HEK293 (cell line): ENCODE results near the gene SELENOI.

ENCODE experiments used
- CTCF ChIA-PET: fragments of 350-600 bp; formaldehyde crosslinking; extraction: SDS; loops from one replicate; lab custom pipeline; 2021; ENCODE audit warnings: antibody characterized with exemption; lab: Yijun Ruan, JAX
- POLR2A ChIA-PET: fragments of 300-600 bp; formaldehyde crosslinking; extraction: SDS; loops from one replicate; lab custom pipeline; 2020; ENCODE audit warnings: antibody characterized with exemption, inconsistent platforms; lab: Yijun Ruan, JAX
- H3K27ac ChIP-seq: fragments of 200-500 bp; sonication (Bioruptor generic); 2 replicates; pipeline ENCODE4 v1.5.1; 2014; ENCODE audit warnings: low read depth, low read length, control low read depth, inconsistent platforms; ENCODE audit errors: extremely low read depth
- H3K36me3 ChIP-seq, 2 experiments: fragments of 200-500 bp in 1 of 2; sonication (Bioruptor generic) in 1 of 2; 1 replicate in 1 of 2; 2 replicates in 1 of 2; pipeline ENCODE4 v1.5.1; 2014 to 2017; ENCODE audit warnings: inconsistent platforms in 2 of 2, low read length in 2 of 2; ENCODE audit not compliant: control insufficient read depth in 2 of 2, insufficient read depth in 1 of 2
- H3K4me1 ChIP-seq: fragments of 200-500 bp; sonication (Bioruptor generic); 2 replicates; pipeline ENCODE4 v1.5.1; 2014; ENCODE audit warnings: mild to moderate bottlenecking, low read length, inconsistent platforms; ENCODE audit not compliant: control insufficient read depth, insufficient read depth
- H3K4me3 ChIP-seq: 2 replicates; pipeline ENCODE4 v1.5.1; 2011; ENCODE audit warnings: low read depth, mild to moderate bottlenecking, control low read depth, low read length, moderate library complexity
- H3K9me3 ChIP-seq: fragments of 200-500 bp; sonication (Bioruptor generic); 2 replicates; pipeline ENCODE4 v1.5.1; 2014; ENCODE audit warnings: low read depth, low read length, inconsistent platforms; ENCODE audit not compliant: control insufficient read depth, insufficient read depth
- ATF2 ChIP-seq: fragments of 450-650 bp; formaldehyde crosslinking; IDR thresholded peaks from 2 replicates; pipeline ENCODE4 v1.5.1; 2016; ENCODE audit warnings: missing biosample characterization, missing genetic modification characterization, low read depth
- BCL11B ChIP-seq: fragments of 450-650 bp; formaldehyde crosslinking; IDR thresholded peaks from 2 replicates; pipeline ENCODE4 v1.5.1; 2016; ENCODE audit warnings: low read depth, missing biosample characterization, missing genetic modification characterization
- BCL6B ChIP-seq: fragments of 450-650 bp; formaldehyde crosslinking; IDR thresholded peaks from 2 replicates; pipeline ENCODE4 v1.5.1; 2017; ENCODE audit warnings: missing biosample characterization, missing genetic modification characterization
- ELK4 ChIP-seq: IDR thresholded peaks from 2 replicates; pipeline ENCODE4 v1.6.1; 2011; ENCODE audit warnings: mild to moderate bottlenecking, low read depth, low read length, borderline replicate concordance
- GLI2 ChIP-seq: fragments of 450-650 bp; formaldehyde crosslinking; IDR thresholded peaks from 2 replicates; pipeline ENCODE4; 2017; ENCODE audit warnings: missing biosample characterization, missing genetic modification characterization, low read depth, borderline replicate concordance
- HOXD13 ChIP-seq: sonication (generic); formaldehyde crosslinking; IDR thresholded peaks from 2 replicates; pipeline ENCODE4 v1.8.0; 2022; ENCODE audit warnings: missing genetic modification reagents, borderline replicate concordance
- KLF9 ChIP-seq: fragments of 450-650 bp; formaldehyde crosslinking; IDR thresholded peaks from 2 replicates; pipeline ENCODE4 v1.5.1; 2016; ENCODE audit warnings: missing biosample characterization, missing genetic modification characterization, low read depth
- PATZ1 ChIP-seq: fragments of 450-650 bp; formaldehyde crosslinking; IDR thresholded peaks from 2 replicates; pipeline ENCODE4 v1.5.1; 2016; ENCODE audit warnings: missing biosample characterization, missing genetic modification characterization
- PRDM1 ChIP-seq: fragments of 450-650 bp; formaldehyde crosslinking; IDR thresholded peaks from 2 replicates; pipeline ENCODE4; 2016; ENCODE audit warnings: missing biosample characterization, missing genetic modification characterization
- RBAK ChIP-seq: fragments of 450-650 bp; formaldehyde crosslinking; IDR thresholded peaks from 2 replicates; pipeline ENCODE4 v1.5.1; 2016; ENCODE audit warnings: missing biosample characterization, missing genetic modification characterization
- SP2 ChIP-seq: fragments of 450-650 bp; formaldehyde crosslinking; IDR thresholded peaks from 2 replicates; pipeline ENCODE4 v1.5.1; 2016; ENCODE audit warnings: missing biosample characterization, missing genetic modification characterization
- ZBTB11 ChIP-seq: fragments of 450-650 bp; formaldehyde crosslinking; conservative IDR thresholded peaks from 2 replicates; pipeline ENCODE4 v1.5.1; 2016; ENCODE audit warnings: low read depth, missing biosample characterization, missing genetic modification characterization
- ZBTB6 ChIP-seq: fragments of 450-650 bp; formaldehyde crosslinking; IDR thresholded peaks from 2 replicates; pipeline ENCODE4 v1.5.1; 2017; ENCODE audit warnings: missing biosample characterization, missing genetic modification characterization
- ZNF211 ChIP-seq: fragments of 450-650 bp; formaldehyde crosslinking; IDR thresholded peaks from 2 replicates; pipeline ENCODE4 v1.5.1; 2016; ENCODE audit warnings: low read depth, missing biosample characterization, missing genetic modification characterization
- ZNF335 ChIP-seq: fragments of 450-650 bp; formaldehyde crosslinking; conservative IDR thresholded peaks from 2 replicates; pipeline ENCODE4 v1.5.1; 2016; ENCODE audit warnings: missing biosample characterization, missing genetic modification characterization
- ZNF404 ChIP-seq: fragments of 450-650 bp; formaldehyde crosslinking; IDR thresholded peaks from 2 replicates; pipeline ENCODE4 v1.5.1; 2017; ENCODE audit warnings: missing biosample characterization, missing genetic modification characterization
- ZNF561 ChIP-seq: fragments of 450-650 bp; IDR thresholded peaks from 2 replicates; pipeline ENCODE4 v1.5.1; 2018; ENCODE audit warnings: missing biosample characterization, missing genetic modification characterization, borderline replicate concordance
- ZNF596 ChIP-seq: fragments of 450-650 bp; IDR thresholded peaks from 2 replicates; pipeline ENCODE4 v1.5.0; 2018; ENCODE audit warnings: missing biosample characterization, mild to moderate bottlenecking, missing genetic modification characterization, moderate library complexity
- ZNF707 ChIP-seq: fragments of 450-650 bp; formaldehyde crosslinking; IDR thresholded peaks from 2 replicates; pipeline ENCODE4 v1.5.1; 2016; ENCODE audit warnings: missing biosample characterization, missing genetic modification characterization
- ZNF768 ChIP-seq: fragments of 450-650 bp; formaldehyde crosslinking; IDR thresholded peaks from 2 replicates; pipeline ENCODE4 v1.5.1; 2018; ENCODE audit warnings: missing biosample characterization, mild to moderate bottlenecking, missing genetic modification characterization

Gene SELENOI

GRCh38 chr2:26299471-26300101, 46.4 kb upstream of the SELENOI start:
- no peaks in the 10 kb centered on the region; a peak in 1 of 3 replicates for H3K36me3 ChIP-seq
- H3K27ac ChIP-seq = no peak overlapping the region
- TF ChIP-seq ELK4 (no peak), BCL6B (tag by site-specific recombination) (peak; percentile 42; the same call in 1 of the 2 replicates), PRDM1 (tag by site-specific recombination) (peak; percentile 82), ZNF561 (tag by site-specific recombination) (no peak), ZNF335 (tag by site-specific recombination) (0 out of 2 replicates have a peak, but pooled peaks have one; percentile 33)
- TF ChIP-seq, all 188 proteins: peak for 3
- H3K4me3 ChIP-seq = peak overlapping the region; percentile 14
- no peaks in the 10 kb centered on the region for H3K4me1 ChIP-seq
- POLR2A ChIA-PET = interaction anchor here (0.7 kb wide), 1 partner anchor 18 kb away, joined by 3 read pairs; no protein-coding TSS in a partner anchor
- CTCF ChIA-PET = interaction anchor here (0.6 kb wide), 1 partner anchor 40 kb away, joined by 3 read pairs; no protein-coding TSS in a partner anchor
- no peaks in the 10 kb centered on the region for H3K9me3 ChIP-seq

- Histone ChIP-seq H3K9me3 (no peaks in the 10 kb centered on the region), H3K36me3 (no peaks in the 10 kb centered on the region; a peak in 1 of 3 replicates), H3K27ac (no peak overlapping the region), H3K4me3 (no peak overlapping the region), H3K4me1 (no peaks in the 10 kb centered on the region)
- POLR2A ChIA-PET = interaction anchor here (0.7 kb wide), 1 partner anchor 17 kb away, joined by 3 read pairs; no protein-coding TSS in a partner anchor
- CTCF ChIA-PET = no interaction called here
- TF ChIP-seq PATZ1 (tag by site-specific recombination) = no peak
- no peak for TF ChIP-seq HOXD13 (CRISPR knock-in tag)
- no peak for TF ChIP-seq ZBTB11 (tag by site-specific recombination)
- TF ChIP-seq ATF2 (tag by site-specific recombination) = no peak
- no peak for TF ChIP-seq ZNF768 (tag by site-specific recombination)
- no peak for TF ChIP-seq PRDM1 (tag by site-specific recombination)
- TF ChIP-seq ZNF707 = no peak
- no peak for TF ChIP-seq KLF9 (tag by site-specific recombination)
- no peak for TF ChIP-seq ZNF211
- TF ChIP-seq GLI2 (tag by site-specific recombination) = no peak
- TF ChIP-seq ZBTB6 (tag by site-specific recombination) = no peak
- no peak for TF ChIP-seq ZNF404 (tag by site-specific recombination)
- no peak for TF ChIP-seq ZNF596 (tag by site-specific recombination)
- TF ChIP-seq BCL11B (tag by site-specific recombination) = no peak
- TF ChIP-seq RBAK = no peak
- TF ChIP-seq SP2 (tag by site-specific recombination) = no peak
Measured at GRCh38 chr2:26300234-26300925, 45.6 kb upstream of the SELENOI start.
